ENCODE results near the gene FNDC8.

GRCh38 chr17:35154196-35155165 lies 33.1 kb downstream of the FNDC8 start:
- TF ChIP-seq POLR2A (IDR thresholded peaks at IDR 0.05; ENCODE audit: low read depth, low read length) (no peak), POLR2AphosphoS5 (IDR thresholded peaks at IDR 0.05; ENCODE audit: low read depth, low read length) (no peak), TAF1 (IDR thresholded peaks at IDR 0.05; ENCODE audit: low read depth, low read length) (no peak), SPI1 (IDR thresholded peaks at IDR 0.05; ENCODE audit: low read depth, low read length) (no peak), POU2F2 (IDR thresholded peaks at IDR 0.05; ENCODE audit: low read depth, low read length) (no peak)

Measured in GM12891 (cell line).